Mesodermal cell (in vitro differentiated cells): Measurements from ENCODE around the gene PNMA6E.
"Not testable (repeated sequence)": the region's sequence is repeated elsewhere in the genome, so short reads cannot be mapped to it uniquely, and the experiment has no call there.

Experiments
- H3K27ac ChIP-seq: 2 replicates; pipeline ENCODE4 v1.7.0; 2013; ENCODE audit warnings: mild to moderate bottlenecking, low read depth, low read length, moderate library complexity; ENCODE audit not compliant: severe bottlenecking
- H3K36me3 ChIP-seq: 2 replicates; pipeline ENCODE4 v1.7.1; 2013; ENCODE audit warnings: mild to moderate bottlenecking, low read length, moderate library complexity; ENCODE audit not compliant: control insufficient read depth, insufficient read depth
- H3K4me1 ChIP-seq: one replicate; pipeline ENCODE4 v1.7.1; 2013; ENCODE audit warnings: mild to moderate bottlenecking, low read length; ENCODE audit not compliant: insufficient read depth, control insufficient read depth, poor library complexity, severe bottlenecking
- H3K4me3 ChIP-seq: 2 replicates; pipeline ENCODE4 v1.7.0; 2013; ENCODE audit warnings: low read length, control low read depth, mild to moderate bottlenecking; ENCODE audit not compliant: insufficient read depth, poor library complexity, severe bottlenecking; ENCODE audit errors: extremely low read depth
- H3K9me3 ChIP-seq: 2 replicates; pipeline ENCODE4 v1.7.1; 2013; ENCODE audit warnings: mild to moderate bottlenecking, low read length, moderate library complexity; ENCODE audit not compliant: control insufficient read depth
- WGBS, 2 experiments: methylation state at CpG; one replicate each; pipeline ENCODE4 v1.1.5; 2013; ENCODE audit warnings: missing lambda C conversion rate in 2 of 2; ENCODE audit not compliant: insufficient coverage in 2 of 2; 5-methylcytosine and 5-hydroxymethylcytosine counted together

Gene PNMA6E

DNA sequence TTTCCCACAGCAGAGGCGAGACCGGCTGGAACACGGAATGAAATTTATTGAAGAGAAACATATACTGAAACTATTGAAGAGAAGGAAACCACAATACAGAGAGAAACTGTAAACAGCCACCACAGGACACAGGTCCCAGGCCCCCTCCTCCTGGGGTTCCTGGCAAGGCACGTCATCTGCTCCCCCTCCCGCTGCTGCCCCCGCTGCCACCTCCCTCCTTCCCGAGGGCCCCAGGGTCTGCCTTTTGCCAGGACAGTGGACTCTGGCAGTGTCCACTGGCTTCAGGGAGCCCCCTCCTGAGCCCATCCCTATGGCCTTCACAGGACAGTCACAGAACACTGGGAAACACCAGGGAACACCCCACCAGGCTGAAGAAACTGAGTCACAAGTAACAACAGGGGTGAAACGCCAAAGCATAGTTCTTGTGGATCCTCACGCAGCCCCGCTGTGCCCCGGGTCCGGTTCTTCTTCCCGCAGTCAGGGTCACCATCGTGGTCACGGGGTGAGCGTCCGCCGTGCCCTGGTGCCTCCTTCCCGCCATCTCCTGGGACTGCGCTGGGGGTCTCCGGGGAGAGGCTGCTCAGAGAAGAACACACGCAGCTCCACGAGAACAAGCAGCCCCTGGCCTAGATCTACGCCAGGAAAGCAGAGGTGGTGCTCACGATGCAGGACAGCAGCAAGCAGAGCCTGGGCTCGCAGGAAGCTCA is 5.4 kb downstream of the PNMA6E start:
- Histone ChIP-seq H3K36me3 (no peaks in the 10 kb centered on the region), H3K27ac (no peak overlapping the region), H3K4me1 (no peaks in the 10 kb centered on the region), H3K9me3 (no peaks in the 10 kb centered on the region), H3K4me3 (no peak overlapping the region)
- 84 to 89% methylated on average over 17 to 19 of the region's 26 CpGs for WGBS, 2 experiments

DNA sequence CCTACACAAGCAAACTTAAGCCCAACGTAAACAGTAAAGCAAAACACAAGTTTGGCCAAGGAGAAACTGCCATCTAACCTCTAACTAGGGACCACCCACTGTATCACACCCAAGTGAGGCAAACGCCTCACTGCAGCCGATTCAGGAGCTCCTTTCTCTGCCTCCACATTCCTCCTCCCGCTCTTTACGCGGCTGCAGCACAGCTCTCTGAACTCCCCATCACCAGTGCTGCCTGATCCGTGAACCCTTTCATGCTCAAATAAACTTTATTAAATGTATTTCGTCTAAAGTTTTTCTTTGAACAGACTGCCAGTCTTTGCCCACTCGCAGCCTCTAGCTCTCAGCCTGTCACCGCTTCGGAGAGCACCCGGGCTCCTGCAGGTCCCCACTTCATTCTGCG is 6.5 kb downstream of the PNMA6E start:
- no peaks in the 10 kb centered on the region for H3K9me3 ChIP-seq
- H3K4me3 ChIP-seq: no peak overlapping the region
- no peaks in the 10 kb centered on the region for H3K36me3 ChIP-seq
- no peaks in the 10 kb centered on the region for H3K4me1 ChIP-seq
- 86 to 88% methylated on average over 5 to 7 of the region's 13 CpGs for WGBS, 2 experiments
- no peak overlapping the region for H3K27ac ChIP-seq

GRCh38 chrX:153392642-153393321 is 8.4 kb downstream of the PNMA6E start:
- H3K9me3 ChIP-seq: no peaks in the 10 kb centered on the region
- no peaks in the 10 kb centered on the region for H3K4me1 ChIP-seq
- H3K27ac ChIP-seq: no peak overlapping the region
- H3K4me3 ChIP-seq: no peak overlapping the region
- WGBS, 2 experiments: 89 to 92% methylated on average over 7 to 9 of the region's 16 CpGs
- H3K36me3 ChIP-seq: no peaks in the 10 kb centered on the region

- not testable (repeated sequence) for H3K4me3 ChIP-seq, H3K27ac ChIP-seq, H3K4me1 ChIP-seq, H3K36me3 ChIP-seq, H3K9me3 ChIP-seq
- WGBS, 2 experiments: 96% methylated on average over 4 of the region's 6 CpGs; no CpG with 5 or more reads in 1 of the 2 experiments
These were observed 11.7 kb downstream of the PNMA6E start for GRCh38 chrX:153389460-153389768.

DNA sequence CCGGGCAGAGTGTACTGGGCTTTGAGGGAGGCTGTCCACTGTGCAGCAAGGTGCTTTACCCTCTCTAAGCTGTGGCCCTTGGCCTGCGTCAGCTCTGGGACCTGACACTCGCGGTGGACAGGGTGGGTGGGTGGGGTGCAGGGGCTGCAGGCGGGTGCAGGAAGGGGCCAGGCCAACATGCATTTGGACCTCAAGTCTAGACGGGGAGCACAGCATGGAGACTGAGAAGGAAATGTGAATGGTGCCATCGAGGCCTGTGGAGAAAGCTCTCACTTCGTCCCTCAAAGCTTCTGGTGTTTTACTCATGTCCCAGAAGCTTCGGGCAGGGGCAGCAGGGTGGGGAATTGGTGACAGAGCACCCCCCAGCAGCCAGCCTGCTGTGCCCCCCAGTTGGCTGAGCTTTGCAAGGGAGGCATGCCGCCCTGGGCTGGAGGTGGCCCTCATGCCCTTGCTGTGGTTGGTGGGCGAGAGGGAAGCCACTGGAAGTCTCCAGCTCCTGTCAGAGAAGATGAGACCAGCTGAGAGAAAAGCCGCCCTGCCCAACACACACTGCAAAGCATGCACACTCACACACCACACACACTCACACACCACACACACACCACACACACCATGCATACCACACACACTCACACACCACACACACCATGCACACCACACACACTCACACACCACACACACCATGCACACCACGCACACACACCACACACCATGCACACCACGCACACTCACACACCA is 12.3 kb downstream of the PNMA6E start:
- no peaks in the 10 kb centered on the region for H3K9me3 ChIP-seq
- H3K36me3 ChIP-seq: no peaks in the 10 kb centered on the region
- H3K4me3 ChIP-seq: no peak overlapping the region
- 87 to 88% methylated on average over 4 to 5 of the region's 14 CpGs for WGBS, 2 experiments
- H3K4me1 ChIP-seq: no peaks in the 10 kb centered on the region
- no peak overlapping the region for H3K27ac ChIP-seq

DNA sequence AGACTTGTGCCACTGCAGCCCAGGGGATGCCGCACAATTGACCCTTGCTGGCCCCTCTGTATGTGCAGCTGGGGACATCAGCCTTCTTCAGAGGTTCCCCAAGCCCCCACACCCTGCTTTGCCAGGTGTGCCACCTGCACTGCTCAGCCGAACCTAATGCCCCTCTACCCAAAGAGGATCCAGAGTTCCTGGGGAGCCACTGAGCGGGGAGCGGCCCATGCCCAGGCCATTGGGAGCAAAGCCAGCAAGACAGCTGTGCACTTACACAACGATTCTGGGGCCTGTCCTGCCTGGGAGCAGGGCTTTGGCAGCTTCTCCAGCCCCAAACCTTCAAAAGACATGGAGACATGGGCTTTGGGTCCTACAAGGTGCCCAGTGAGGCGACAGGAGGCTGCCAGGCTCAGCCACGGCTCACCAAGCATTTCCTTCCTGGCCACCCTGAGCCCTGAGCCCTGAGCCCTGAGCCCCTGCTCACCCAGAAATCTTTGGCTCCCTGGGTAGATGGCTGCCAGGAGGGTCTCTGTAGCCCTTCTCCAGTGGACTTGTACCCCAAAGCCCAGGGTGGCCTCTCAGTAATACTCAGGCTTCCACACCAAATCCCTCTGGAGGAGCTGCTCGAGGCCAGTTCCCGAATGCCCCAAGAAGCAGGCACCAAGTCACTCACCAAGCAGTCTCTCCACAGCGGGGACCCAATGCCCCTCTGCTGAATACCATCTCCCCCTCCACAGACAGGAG is 13.0 kb downstream of the PNMA6E start:
- Histone ChIP-seq H3K27ac (no peak overlapping the region), H3K4me3 (no peak overlapping the region), H3K4me1 (no peaks in the 10 kb centered on the region), H3K9me3 (no peaks in the 10 kb centered on the region), H3K36me3 (no peaks in the 10 kb centered on the region)
- WGBS, 2 experiments: 100% methylated on average over 1 of the region's 10 CpGs

- 50 to 82% methylated on average over 1 to 3 of the region's 5 CpGs for WGBS, 2 experiments
- H3K9me3 ChIP-seq: no peaks in the 10 kb centered on the region
These were observed 13.8 kb downstream of the PNMA6E start for GRCh38 chrX:153387345-153387744.

DNA sequence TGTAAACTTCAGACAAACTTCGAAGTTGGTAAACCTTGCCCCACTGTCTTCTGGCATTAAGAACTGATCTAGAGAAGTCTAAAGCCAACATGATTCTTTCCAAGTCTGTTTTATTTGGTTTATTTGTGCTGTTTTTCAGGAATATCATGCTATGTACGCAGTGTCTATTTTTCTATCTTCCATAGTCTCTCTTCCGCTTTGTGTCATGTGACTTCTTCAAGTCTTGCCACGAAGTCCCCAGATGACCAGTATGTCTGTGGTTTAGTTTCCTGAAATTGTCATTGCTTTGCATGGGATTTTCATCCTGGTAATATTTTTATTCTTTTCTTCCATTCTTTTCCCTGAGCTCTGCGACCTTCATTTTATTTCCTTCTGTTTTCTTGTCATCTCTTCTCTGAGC is 15.1 kb downstream of the PNMA6E start:
- 100% methylated on average over 1 of the region's 5 CpGs; no CpG with 5 or more reads in 1 of the 2 experiments for WGBS, 2 experiments
- no peak overlapping the region for H3K4me3 ChIP-seq

More at GRCh38 chrX:153387345-153387744, 13.8 kb downstream of the PNMA6E start:
- H3K36me3 ChIP-seq: no peaks in the 10 kb centered on the region
- no peak overlapping the region for H3K27ac ChIP-seq
- H3K4me1 ChIP-seq: no peaks in the 10 kb centered on the region
- H3K4me3 ChIP-seq: no peak overlapping the region

GRCh38 chrX:153384973-153385372 is 16.2 kb downstream of the PNMA6E start:
- WGBS, 2 experiments: 70 to 75% methylated on average over 1 to 2 of the region's 2 CpGs
- not testable (repeated sequence) for H3K36me3 ChIP-seq, H3K9me3 ChIP-seq, H3K4me3 ChIP-seq, H3K4me1 ChIP-seq, H3K27ac ChIP-seq

More for the DNA sequence above, 15.1 kb downstream of the PNMA6E start:
- Histone ChIP-seq H3K36me3 (no peaks in the 10 kb centered on the region), H3K9me3 (no peaks in the 10 kb centered on the region), H3K4me1 (no peaks in the 10 kb centered on the region), H3K27ac (no peak overlapping the region)

DNA sequence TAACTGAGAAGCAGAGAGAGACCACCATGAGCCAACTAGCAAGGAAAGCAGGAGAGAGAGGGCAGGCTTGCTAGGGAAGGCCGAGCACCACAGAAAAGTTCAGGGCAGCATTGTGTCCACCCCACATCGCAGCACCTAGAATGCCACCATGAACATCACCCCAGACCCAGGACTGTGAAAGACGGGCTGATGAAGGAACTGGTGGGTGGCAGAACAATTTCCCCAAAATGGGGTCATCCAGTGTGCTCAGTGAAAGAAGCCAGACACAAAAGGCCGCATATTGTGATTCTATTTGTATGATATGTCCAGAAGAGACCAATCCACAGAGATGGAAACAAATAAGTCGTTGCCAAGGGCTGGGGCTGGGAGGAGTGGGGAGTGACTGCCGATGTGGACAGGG is 16.8 kb downstream of the PNMA6E start:
- Histone ChIP-seq H3K4me3 (no peak overlapping the region), H3K27ac (no peak overlapping the region), H3K36me3 (no peaks in the 10 kb centered on the region), H3K9me3 (no peaks in the 10 kb centered on the region), H3K4me1 (no peaks in the 10 kb centered on the region)
- whole genome bisulfite sequencing, 2 experiments: 83 to 87% methylated on average over 1 to 2 of the region's 6 CpGs
